Liver (tissue), 9 donors: Measurements from ENCODE around the gene DGKH. TPM values are rescaled to one million over a fixed set of nuclear protein-coding genes. Genes with fewer than 3 reads are reported as not detected.
A peak's percentile ranks its signal among the peaks of the same experiment; 100 is the strongest.

ENCODE experiments used
- DNase-seq: peaks from one replicate; pipeline ENCODE4 v3.0.0-alpha.2; 2017; ENCODE audit warnings: low spot score
- H3K27ac ChIP-seq, 2 donors: one replicate each; pipeline ENCODE4 v1.7.0; 2013; ENCODE audit warnings: inconsistent platforms in 2 of 2, low read length in 2 of 2, control low read depth in 1 of 2, low read depth in 1 of 2, mild to moderate bottlenecking in 1 of 2
- H3K27me3 ChIP-seq, 4 donors: one replicate each; pipeline versions ENCODE4 v1.6.1 to v1.7.0; 2013; ENCODE audit warnings: low read length in 3 of 4, inconsistent platforms in 1 of 4, mild to moderate bottlenecking in 1 of 4, moderate library complexity in 1 of 4; ENCODE audit not compliant: control insufficient read depth in 4 of 4, insufficient read depth in 4 of 4
- H3K36me3 ChIP-seq, 4 donors: one replicate each; pipeline versions ENCODE4 v1.6.1 to v1.7.0; 2013; ENCODE audit warnings: low read length in 3 of 4, mild to moderate bottlenecking in 3 of 4, low read depth in 1 of 4, moderate library complexity in 1 of 4; ENCODE audit not compliant: control insufficient read depth in 4 of 4, insufficient read depth in 3 of 4
- H3K4me1 ChIP-seq, 4 donors: one replicate each; pipeline versions ENCODE4 v1.6.1 to v1.7.0; 2013; ENCODE audit warnings: low read length in 3 of 4, mild to moderate bottlenecking in 3 of 4, moderate library complexity in 1 of 4; ENCODE audit not compliant: control insufficient read depth in 4 of 4, insufficient read depth in 4 of 4
- H3K4me3 ChIP-seq, 3 donors: one replicate each; pipeline versions ENCODE4 v1.6.1 to v1.7.0; 2013; ENCODE audit warnings: low read length in 3 of 3, control low read depth in 1 of 3, low read depth in 1 of 3, mild to moderate bottlenecking in 1 of 3
- H3K9ac ChIP-seq, 2 donors: one replicate each; pipeline ENCODE4 v1.7.0; 2013; ENCODE audit warnings: low read length in 2 of 2, mild to moderate bottlenecking in 2 of 2, moderate library complexity in 2 of 2, control low read depth in 1 of 2, low read depth in 1 of 2
- H3K9me3 ChIP-seq, 4 donors: one replicate each; pipeline versions ENCODE4 v1.6.1 to v1.7.0; 2013; ENCODE audit warnings: low read length in 3 of 4; ENCODE audit not compliant: control insufficient read depth in 4 of 4
- EGR1 ChIP-seq, 2 donors: IDR thresholded peaks; 2 replicates each; pipeline ENCODE4 v1.6.1; 2016 to 2018; ENCODE audit warnings: antibody characterized with exemption in 2 of 2, low read depth in 2 of 2
- FOXA1 ChIP-seq: IDR thresholded peaks from 2 replicates; pipeline ENCODE4 v1.6.1; 2016; ENCODE audit warnings: antibody characterized with exemption
- FOXA2 ChIP-seq: IDR thresholded peaks from 2 replicates; pipeline ENCODE4 v1.6.1; 2016; ENCODE audit warnings: antibody characterized with exemption
- GABPA ChIP-seq, 2 donors: IDR thresholded peaks in 1 of 2; conservative IDR thresholded peaks in 1 of 2; 2 replicates each; pipeline ENCODE4 v1.6.1; 2016; ENCODE audit warnings: antibody characterized with exemption in 2 of 2, mild to moderate bottlenecking in 1 of 2, moderate library complexity in 1 of 2
- HNF4G ChIP-seq: IDR thresholded peaks from 2 replicates; pipeline ENCODE4 v1.6.1; 2016; ENCODE audit warnings: antibody characterized with exemption
- JUND ChIP-seq, 2 donors: IDR thresholded peaks; 2 replicates each; pipeline ENCODE4 v1.6.1; 2016; ENCODE audit warnings: antibody characterized with exemption in 2 of 2
- NR2F2 ChIP-seq: IDR thresholded peaks from 2 replicates; pipeline ENCODE4 v1.6.1; 2016; ENCODE audit warnings: antibody characterized with exemption
- RAD21 ChIP-seq, 2 donors: IDR thresholded peaks; 2 replicates each; pipeline ENCODE4 v1.6.1; 2016; ENCODE audit warnings: antibody characterized with exemption in 2 of 2, mild to moderate bottlenecking in 2 of 2
- SP1 ChIP-seq: IDR thresholded peaks from 2 replicates; pipeline ENCODE4 v1.6.1; 2018; ENCODE audit warnings: antibody characterized with exemption, mild to moderate bottlenecking
- TAF1 ChIP-seq: conservative IDR thresholded peaks from 2 replicates; pipeline ENCODE4 v1.6.1; 2016; ENCODE audit warnings: antibody characterized with exemption, mild to moderate bottlenecking
- YY1 ChIP-seq: IDR thresholded peaks from 2 replicates; pipeline ENCODE4 v1.6.1; 2016; ENCODE audit warnings: antibody characterized with exemption, mild to moderate bottlenecking
- WGBS: extraction: QIAGEN DNeasy Blood & Tissue Kit; methylation state at CpG from one replicate; pipeline ENCODE4 v1.1.7; 2013; 5-methylcytosine and 5-hydroxymethylcytosine counted together
- polyA plus RNA-seq, 2 donors: library from polyadenylated mRNA; stranded (reverse) in 1 of 2; unstranded in 1 of 2; fragments of 200-250 nt in 1 of 2; fragments of >200 nt in 1 of 2; fragmentation: Nextera tagmentation in 1 of 2; extraction: Ambion mirVana in 1 of 2; gene quantifications; one replicate each; pipeline versions ENCODE4 v1.2.1 to v1.2.3, GENCODE V29; 2013 to 2015
- total RNA-seq, 2 donors: library from RNA; depleted of rRNA; stranded (reverse); fragments of >200 nt; gene quantifications; one replicate each; pipeline ENCODE4 v1.2.3, GENCODE V29; 2014
- TF ChIP-seq, protein P1 (sequence below): fragments of 150-350 bp; IDR thresholded peaks from 2 replicates; pipeline ENCODE4 v1.5.1; 2017; ENCODE audit warnings: improper control_type of control experiment, low read depth, low read length; ENCODE audit not compliant: missing input control
- TF ChIP-seq, protein P2 (sequence below): IDR thresholded peaks from 2 replicates; pipeline ENCODE4 v1.6.1; 2016; ENCODE audit warnings: antibody characterized with exemption
- TF ChIP-seq, protein P3 (sequence below): IDR thresholded peaks from 2 replicates; pipeline ENCODE4 v1.6.1; 2016; ENCODE audit warnings: antibody characterized with exemption
- TF ChIP-seq, protein P4 (sequence below): IDR thresholded peaks from 2 replicates; pipeline ENCODE4 v1.6.1; 2016; ENCODE audit warnings: antibody characterized with exemption, mild to moderate bottlenecking
- TF ChIP-seq, protein P5 (sequence below): IDR thresholded peaks from 2 replicates; pipeline ENCODE4 v1.6.1; 2016; ENCODE audit warnings: antibody characterized with exemption
- donor health status: healthy.
- donor health status: healthy.
- donor health status: healthy.
- donor health status: healthy.
- donor health status: healthy.

Gene DGKH
- total and polyA plus RNA-seq, 4 donors: 0.25 to 3.7 (median 0.97) TPM

DNA sequence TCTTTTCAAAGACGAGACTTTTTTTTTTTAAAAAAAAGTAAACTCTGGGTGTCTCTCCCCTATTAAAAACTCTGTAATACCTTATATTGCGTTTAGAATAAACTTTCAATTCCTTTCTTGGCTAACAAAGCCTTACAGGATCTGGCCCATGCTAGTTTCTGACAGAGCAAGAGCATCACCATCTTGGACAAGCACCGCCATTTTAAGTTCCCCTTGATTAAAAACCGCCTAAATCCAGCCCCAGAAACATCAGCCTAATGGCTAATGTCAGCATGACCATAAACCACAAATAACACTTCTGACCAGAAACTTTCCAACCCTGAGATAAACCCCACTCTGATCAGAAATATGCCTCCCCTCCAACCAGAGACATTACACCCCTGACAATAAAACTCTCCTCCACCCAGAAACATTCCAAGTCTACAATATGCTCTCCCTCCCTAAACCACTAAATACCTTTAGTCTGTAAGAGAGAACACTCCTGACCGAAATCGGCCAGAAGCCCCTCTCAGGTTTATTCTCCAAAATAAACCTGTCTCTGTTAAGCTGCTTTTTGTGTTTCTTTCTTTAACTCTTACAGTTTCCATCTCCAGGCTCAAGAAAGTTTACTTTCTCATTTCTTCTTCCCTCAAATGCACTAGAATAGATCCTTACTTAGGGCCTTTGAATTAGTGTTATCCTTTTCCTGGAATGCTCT is 221.9 kb downstream of the DGKH start (continued):
- TF ChIP-seq, protein P1, sequence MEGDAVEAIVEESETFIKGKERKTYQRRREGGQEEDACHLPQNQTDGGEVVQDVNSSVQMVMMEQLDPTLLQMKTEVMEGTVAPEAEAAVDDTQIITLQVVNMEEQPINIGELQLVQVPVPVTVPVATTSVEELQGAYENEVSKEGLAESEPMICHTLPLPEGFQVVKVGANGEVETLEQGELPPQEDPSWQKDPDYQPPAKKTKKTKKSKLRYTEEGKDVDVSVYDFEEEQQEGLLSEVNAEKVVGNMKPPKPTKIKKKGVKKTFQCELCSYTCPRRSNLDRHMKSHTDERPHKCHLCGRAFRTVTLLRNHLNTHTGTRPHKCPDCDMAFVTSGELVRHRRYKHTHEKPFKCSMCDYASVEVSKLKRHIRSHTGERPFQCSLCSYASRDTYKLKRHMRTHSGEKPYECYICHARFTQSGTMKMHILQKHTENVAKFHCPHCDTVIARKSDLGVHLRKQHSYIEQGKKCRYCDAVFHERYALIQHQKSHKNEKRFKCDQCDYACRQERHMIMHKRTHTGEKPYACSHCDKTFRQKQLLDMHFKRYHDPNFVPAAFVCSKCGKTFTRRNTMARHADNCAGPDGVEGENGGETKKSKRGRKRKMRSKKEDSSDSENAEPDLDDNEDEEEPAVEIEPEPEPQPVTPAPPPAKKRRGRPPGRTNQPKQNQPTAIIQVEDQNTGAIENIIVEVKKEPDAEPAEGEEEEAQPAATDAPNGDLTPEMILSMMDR: no peak
- no peak for TF ChIP-seq FOXA2
- TF ChIP-seq EGR1 (IDR thresholded peaks at IDR 0.05; ENCODE audit: low read depth in 2 of 2): no peak
- no peak for TF ChIP-seq YY1
- TF ChIP-seq, protein P2, sequence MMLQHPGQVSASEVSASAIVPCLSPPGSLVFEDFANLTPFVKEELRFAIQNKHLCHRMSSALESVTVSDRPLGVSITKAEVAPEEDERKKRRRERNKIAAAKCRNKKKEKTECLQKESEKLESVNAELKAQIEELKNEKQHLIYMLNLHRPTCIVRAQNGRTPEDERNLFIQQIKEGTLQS: no peak
- TF ChIP-seq JUND (IDR thresholded peaks at IDR 0.05): no peak
- TF ChIP-seq FOXA1: no peak

DNA sequence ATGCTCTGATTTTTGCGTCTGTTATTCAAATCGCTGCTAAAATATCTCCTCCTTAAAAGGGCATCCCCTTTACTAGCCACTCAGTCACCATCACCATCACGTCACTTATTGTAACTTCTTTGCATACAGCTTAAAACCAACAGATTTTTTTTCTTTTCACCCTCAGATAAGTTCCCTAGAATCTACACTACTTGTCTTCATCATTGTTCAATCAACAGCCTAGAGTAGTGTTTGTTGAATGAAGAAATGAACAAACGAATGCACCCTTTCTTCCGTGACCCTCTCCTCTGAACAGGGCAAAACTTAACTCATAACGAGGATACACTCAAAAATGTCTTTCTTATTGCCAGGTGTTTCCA is 222.4 kb downstream of the DGKH start:
- TF ChIP-seq FOXA2: no peak
- TF ChIP-seq GABPA (IDR thresholded peaks at IDR 0.05 in 1 of 2, conservative IDR thresholded peaks at IDR 0.05 in 1 of 2): no peak
- TF ChIP-seq, protein P3, sequence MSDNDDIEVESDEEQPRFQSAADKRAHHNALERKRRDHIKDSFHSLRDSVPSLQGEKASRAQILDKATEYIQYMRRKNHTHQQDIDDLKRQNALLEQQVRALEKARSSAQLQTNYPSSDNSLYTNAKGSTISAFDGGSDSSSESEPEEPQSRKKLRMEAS: no peak
- no peak for TF ChIP-seq NR2F2
- TF ChIP-seq YY1: no peak
- TF ChIP-seq, protein P2: no peak
- no peak for TF ChIP-seq SP1
- TF ChIP-seq TAF1: no peak
- TF ChIP-seq EGR1 (IDR thresholded peaks at IDR 0.05; ENCODE audit: low read depth in 2 of 2): no peak
- no peak for TF ChIP-seq JUND (IDR thresholded peaks at IDR 0.05)
- TF ChIP-seq HNF4G: no peak
- H3K27me3 ChIP-seq: no peaks in the 10 kb centered on the region
- H3K9ac ChIP-seq: peak overlapping the region in 1 of 2 donors; percentile 24
- WGBS: 93% methylated on average over 6 of the region's 6 CpGs
- no peak overlapping the region for H3K4me3 ChIP-seq
- peaks cover 2 to 15% (median 8%) of the 10 kb centered on the region in 4 donors for H3K4me1 ChIP-seq
- H3K36me3 ChIP-seq: no peaks in the 10 kb centered on the region
- DNase-seq: no peak
- no peaks in the 10 kb centered on the region for H3K9me3 ChIP-seq
- peak overlapping the region; percentile 42 to 89 for H3K27ac ChIP-seq

DNA sequence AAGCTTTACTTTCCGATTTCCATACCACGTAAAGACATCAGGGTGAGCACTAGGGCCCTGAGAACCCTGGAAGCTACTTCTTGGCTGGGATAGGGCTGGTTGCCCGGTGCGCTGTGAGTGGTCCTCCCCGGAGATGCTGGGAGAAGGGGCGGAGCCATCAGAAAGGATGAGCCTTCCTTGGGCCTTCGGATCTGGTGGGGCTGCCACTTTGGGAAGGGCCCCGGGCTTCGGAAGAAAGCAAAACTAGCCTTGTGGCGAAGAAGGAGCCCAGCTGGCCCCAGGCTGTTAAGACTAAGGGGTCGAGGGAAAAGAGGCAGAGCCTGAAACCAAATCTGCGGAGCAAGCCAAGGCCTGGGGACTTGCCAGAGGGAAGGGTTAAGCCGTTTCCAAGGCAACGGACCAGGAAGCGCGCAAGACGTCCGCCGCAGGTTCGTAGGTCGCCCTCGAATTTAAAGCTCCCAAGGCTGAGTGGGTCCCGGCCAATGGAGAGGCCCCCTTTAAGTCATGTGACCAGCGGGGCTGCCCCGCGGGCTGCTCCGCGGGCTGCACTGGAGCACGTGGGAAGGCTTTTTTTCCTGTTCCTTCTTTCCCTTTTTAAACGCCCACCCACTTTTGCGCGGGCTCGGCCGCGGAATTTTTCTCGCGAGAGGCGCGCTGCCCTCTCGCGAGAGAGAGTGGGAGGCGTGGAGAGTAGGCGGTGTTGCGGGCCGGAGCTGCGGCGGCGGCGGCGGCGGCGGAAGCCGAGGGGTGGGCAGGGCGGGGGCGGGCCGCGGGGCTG is 223.1 kb downstream of the DGKH start:
- peak overlapping the region in 1 of 2 donors; percentile 24 for H3K9ac ChIP-seq
- peak; percentile 85 for DNase-seq
- no peaks in the 10 kb centered on the region for H3K27me3 ChIP-seq
- H3K27ac ChIP-seq: peak overlapping the region; percentile 81 to 89
- 5% methylated on average over 57 of the region's 57 CpGs for WGBS
- H3K9me3 ChIP-seq: no peaks in the 10 kb centered on the region
- H3K4me3 ChIP-seq: peak overlapping the region; percentile 57 to 82 (median 79)
- no peaks in the 10 kb centered on the region for H3K36me3 ChIP-seq
- H3K4me1 ChIP-seq: peaks cover 2 to 15% (median 8%) of the 10 kb centered on the region in 4 donors
- TF ChIP-seq, protein P4, sequence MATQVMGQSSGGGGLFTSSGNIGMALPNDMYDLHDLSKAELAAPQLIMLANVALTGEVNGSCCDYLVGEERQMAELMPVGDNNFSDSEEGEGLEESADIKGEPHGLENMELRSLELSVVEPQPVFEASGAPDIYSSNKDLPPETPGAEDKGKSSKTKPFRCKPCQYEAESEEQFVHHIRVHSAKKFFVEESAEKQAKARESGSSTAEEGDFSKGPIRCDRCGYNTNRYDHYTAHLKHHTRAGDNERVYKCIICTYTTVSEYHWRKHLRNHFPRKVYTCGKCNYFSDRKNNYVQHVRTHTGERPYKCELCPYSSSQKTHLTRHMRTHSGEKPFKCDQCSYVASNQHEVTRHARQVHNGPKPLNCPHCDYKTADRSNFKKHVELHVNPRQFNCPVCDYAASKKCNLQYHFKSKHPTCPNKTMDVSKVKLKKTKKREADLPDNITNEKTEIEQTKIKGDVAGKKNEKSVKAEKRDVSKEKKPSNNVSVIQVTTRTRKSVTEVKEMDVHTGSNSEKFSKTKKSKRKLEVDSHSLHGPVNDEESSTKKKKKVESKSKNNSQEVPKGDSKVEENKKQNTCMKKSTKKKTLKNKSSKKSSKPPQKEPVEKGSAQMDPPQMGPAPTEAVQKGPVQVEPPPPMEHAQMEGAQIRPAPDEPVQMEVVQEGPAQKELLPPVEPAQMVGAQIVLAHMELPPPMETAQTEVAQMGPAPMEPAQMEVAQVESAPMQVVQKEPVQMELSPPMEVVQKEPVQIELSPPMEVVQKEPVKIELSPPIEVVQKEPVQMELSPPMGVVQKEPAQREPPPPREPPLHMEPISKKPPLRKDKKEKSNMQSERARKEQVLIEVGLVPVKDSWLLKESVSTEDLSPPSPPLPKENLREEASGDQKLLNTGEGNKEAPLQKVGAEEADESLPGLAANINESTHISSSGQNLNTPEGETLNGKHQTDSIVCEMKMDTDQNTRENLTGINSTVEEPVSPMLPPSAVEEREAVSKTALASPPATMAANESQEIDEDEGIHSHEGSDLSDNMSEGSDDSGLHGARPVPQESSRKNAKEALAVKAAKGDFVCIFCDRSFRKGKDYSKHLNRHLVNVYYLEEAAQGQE: no peak
- TF ChIP-seq, protein P3: peak; percentile 99
- TF ChIP-seq JUND (IDR thresholded peaks at IDR 0.05): no peak
- TF ChIP-seq HNF4G: no peak
- TF ChIP-seq, protein P5, sequence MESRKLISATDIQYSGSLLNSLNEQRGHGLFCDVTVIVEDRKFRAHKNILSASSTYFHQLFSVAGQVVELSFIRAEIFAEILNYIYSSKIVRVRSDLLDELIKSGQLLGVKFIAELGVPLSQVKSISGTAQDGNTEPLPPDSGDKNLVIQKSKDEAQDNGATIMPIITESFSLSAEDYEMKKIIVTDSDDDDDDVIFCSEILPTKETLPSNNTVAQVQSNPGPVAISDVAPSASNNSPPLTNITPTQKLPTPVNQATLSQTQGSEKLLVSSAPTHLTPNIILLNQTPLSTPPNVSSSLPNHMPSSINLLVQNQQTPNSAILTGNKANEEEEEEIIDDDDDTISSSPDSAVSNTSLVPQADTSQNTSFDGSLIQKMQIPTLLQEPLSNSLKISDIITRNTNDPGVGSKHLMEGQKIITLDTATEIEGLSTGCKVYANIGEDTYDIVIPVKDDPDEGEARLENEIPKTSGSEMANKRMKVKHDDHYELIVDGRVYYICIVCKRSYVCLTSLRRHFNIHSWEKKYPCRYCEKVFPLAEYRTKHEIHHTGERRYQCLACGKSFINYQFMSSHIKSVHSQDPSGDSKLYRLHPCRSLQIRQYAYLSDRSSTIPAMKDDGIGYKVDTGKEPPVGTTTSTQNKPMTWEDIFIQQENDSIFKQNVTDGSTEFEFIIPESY: peak; percentile 99
- peak; percentile 80 for TF ChIP-seq NR2F2
- TF ChIP-seq SP1: peak; percentile 59
- TF ChIP-seq, protein P1: no peak
- TF ChIP-seq RAD21 (IDR thresholded peaks at IDR 0.05): no peak
- no peak for TF ChIP-seq FOXA1
- TF ChIP-seq EGR1 (IDR thresholded peaks at IDR 0.05; ENCODE audit: low read depth in 2 of 2): peak; percentile 78 to 86
